Inferior parietal cortex (tissue), 1 donor: Measurements from ENCODE around the gene EML1.
A peak's percentile ranks its signal among the peaks of the same experiment; 100 is the strongest.

Experiments
- DNase-seq: peaks from one replicate; pipeline ENCODE4 v3.0.0-alpha.2; 2016; ENCODE audit errors: extremely low spot score

The EML1 gene

DNA sequence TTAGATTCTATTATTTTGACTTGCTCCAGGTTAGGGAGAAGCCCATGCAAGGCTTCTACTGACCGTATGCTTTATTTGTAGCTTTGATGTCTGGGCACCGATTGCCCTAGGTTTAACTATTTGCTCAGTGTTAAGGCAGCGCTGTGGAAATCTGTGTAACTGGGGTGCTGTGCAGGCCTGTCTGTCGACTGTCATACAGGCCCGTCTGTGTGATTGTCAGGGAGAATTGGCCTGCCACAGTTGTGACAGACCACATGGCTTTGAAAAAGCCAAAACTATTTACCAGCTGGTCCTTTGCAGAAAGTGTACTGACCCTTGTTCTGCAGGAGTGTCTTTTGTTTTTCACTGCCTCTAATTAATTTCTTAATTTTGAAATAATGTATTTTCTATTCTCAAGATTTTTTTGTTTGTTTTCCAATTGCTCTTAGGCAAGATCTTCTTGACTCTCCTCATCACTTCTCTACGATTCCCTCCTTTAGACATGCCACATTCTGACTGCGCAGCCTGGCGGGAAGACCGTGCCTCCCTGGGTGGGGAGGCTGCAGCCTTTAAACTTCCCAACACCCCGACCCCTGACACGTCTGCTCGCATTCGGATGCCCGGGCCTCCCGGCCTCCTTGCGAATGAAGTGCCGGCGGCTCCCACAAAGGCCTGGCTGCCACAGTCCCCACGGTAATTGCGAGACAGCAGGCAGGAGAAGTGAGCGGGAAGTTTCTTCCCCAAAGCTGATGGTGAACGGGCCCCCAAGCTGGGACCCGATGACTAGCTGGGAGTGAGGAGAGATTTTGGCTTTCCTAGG is 173.0 kb downstream of the EML1 start:
- DNase-seq = no peak

- DNase-seq = no peak
Measured at GRCh38 chr14:99966912-99967311, 173.7 kb downstream of the EML1 start.

GRCh38 chr14:99968191-99968920 is 175.1 kb downstream of the EML1 start:
- DNase-seq = no peak

DNA sequence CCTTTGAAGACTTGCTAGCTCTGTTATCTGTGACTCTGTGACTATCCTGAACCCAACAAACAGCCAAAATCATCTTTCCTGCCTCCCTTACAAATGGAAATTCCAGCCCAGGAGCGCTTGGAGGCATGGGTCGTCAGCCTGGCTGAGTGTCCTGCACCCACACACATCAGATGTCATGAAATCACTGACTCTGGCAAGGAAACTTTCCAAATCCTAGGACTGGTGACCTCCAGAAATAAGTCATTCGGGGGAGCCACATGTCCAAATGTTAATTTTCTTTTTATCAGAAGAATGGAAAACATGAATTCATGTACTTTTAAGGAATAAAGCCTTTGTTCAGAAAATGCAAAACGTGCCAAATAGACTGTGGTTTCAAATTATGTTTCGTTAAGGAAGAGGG is 175.7 kb downstream of the EML1 start:
- no peak for DNase-seq

DNA sequence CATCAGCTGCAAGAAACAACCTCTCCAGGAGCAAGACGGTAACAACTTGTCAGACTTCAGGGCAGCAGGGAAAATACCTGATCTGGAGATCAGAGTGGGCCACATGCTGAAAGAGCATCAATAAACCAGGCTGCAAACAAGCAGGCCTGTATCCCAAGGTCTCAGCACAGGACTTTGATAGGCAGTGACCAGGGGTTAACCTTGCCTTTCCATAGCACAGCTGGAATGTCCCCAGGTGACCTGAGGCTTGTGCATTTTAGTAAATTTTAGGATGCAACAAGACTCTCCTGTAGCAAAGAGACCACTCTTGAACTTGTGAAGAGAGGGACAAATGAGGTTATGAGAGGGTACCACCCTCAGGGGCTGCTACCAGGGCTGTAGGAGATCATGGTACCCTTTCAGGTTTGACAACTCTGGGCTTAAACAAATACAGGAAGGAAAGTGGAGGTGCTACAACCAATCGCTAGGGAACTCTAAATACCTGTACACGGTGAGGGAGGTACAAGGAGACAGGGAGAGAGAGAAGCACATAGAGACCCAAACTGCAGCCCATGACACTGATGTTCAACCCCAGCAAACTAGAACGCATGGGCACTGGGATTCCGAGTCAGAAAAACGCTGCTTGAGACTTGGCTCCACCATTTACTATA is 176.6 kb downstream of the EML1 start:
- no peak for DNase-seq

- DNase-seq = peak; percentile 63
Measured at GRCh38 chr14:99971087-99971940, 178.1 kb downstream of the EML1 start.

GRCh38 chr14:99971941-99972747 is 178.9 kb downstream of the EML1 start:
- DNase-seq = no peak

- no peak for DNase-seq
Measured at GRCh38 chr14:99972748-99973466, 179.7 kb downstream of the EML1 start.

DNA sequence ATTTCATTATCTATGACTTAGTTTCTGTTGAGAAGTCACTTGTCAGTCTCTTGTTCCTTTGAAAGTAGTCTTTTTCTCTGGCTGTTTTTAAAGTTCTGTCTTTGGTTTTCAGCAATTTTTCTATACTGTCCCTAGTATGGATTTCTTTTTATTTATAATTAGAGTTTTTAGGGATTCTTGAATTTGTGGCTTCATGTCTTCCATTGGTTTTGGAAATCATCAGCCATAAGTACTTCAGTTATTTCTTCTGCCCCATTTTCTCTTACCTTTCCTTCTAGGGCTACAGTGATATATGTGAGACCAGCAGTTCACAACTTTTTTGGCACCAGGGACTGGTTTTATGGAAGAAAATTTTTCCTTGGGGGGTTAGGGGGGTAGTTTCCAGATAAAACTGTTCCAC is 182.0 kb downstream of the EML1 start:
- no peak for DNase-seq

DNA sequence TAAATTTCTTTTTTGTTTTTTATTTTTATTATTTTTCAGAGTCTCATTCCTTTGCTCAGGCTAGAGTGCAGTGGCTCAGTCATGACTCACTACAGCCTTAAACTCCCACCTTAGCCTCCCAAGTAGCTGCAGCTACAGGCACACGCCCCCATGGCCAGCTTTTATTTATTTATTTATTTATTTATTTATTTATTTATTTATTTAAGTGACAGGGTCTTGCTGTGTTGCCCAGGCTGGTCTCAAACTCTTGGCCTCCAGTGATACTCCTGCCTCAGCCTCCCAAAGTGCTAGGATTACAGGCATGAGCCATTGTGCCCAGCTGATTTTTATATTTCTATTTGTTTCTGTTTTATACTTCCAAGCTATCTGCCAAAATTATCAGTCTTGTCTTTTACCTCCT is 182.8 kb downstream of the EML1 start:
- DNase-seq = no peak

DNA sequence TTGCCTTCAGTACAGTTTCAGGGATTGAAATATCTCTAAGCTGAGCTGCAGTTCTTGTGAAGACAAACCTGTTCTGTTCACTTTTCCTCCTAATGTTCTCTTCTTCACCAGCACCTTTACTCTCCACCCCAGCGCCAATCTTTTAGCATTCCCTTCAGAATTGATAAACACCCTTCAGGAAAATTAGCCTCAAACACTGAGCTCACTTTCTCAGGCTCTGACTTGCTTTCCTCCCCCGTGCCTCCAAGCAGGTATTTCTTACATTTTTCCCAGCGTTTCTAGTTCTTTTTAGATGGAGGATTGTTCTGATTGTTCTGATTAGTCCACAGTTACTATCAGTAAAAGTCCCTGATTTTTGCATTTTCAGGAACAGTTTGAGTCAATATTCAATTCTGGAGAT is 183.5 kb downstream of the EML1 start:
- DNase-seq = no peak

DNA sequence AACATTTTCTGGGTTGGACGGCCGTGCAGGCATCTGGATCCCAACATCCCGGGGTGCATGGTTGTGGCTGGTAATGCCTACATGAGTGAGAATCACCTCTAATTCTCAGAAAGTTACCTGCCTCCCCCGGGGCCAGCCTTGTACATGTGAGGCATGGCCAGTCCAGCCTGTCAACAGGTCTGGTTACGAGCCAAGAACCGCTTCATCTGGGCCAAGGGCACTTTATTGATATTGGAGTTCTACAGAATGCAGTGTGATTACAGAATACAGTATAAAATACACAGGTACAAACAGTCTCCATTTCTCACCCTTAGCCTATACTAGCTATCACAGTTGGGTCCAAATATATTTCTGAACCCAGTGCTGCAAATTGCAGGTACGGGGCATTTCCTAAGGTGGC is 187.1 kb downstream of the EML1 start:
- no peak for DNase-seq

- DNase-seq = no peak
Measured at GRCh38 chr14:99981806-99982205, 188.6 kb downstream of the EML1 start.

DNA sequence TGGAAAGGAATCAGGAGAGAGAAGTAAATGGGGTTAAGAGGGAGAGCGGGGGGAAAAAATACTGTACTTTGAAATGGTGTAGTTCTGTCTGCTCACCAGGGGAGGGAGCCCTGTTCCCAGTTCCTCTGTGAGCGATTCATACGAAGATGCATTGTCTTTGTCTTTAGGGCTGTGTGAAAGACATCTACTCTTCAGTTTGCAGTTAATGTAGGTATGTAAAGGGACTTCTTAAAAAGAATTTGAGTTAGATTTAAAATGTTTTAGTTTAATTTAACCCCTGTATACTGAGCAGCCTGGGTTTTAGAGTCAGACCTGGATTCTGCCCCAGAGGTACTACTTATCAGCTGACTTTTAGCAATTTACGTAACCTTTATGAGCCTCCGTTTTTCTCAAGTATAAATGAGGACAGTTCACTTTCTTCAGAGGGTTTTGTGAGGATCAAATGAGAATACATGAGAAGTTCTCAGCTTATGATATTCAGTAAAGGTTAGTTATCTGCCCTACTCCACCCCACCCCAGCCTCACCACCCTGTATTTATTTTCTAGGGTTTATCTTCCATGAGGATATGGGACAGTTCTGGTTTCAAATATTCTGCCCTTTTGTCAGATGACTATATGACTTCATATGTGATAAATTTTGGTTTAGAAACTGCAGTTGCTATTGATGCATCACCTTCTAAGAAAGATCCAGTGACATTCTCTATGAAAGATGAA is 189.5 kb downstream of the EML1 start:
- DNase-seq = peak; percentile 82

DNA sequence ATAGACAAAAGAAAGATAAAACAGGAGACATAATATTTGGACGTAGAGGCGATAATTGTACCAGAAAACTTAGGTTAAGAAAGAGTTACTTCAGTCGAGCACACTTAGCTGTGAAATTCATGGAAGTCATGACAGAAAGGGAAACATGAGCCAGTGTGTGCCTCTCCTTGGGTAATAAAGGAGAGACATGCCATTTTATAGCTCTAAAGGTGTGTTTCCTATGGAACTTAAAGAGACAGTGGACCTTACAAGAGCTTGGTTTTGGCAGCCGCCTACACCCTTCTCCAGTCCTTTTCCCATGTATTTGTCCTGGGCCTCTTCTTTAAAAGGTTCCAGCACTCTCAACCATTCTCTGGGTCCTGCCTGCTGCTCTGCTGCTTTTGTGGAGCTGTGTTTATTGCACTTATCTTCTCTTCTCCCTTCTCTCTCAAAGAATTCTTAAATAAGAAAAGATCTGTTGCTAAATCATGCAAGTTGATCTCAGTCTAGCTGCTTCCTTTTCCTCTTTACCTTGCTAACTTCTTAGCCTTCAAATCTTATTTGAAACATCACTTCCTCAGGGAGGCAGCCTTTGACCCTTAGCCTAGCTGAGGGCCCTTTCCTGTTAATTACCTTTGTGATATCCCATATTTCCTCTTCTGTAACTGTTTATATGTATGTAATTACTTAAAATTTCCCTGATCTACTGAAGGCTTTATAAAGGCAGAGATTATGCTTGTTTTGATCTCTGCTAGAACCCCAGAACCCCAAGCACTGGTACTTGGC is 190.2 kb downstream of the EML1 start:
- DNase-seq = no peak

GRCh38 chr14:99984036-99984435 is 190.8 kb downstream of the EML1 start:
- DNase-seq = no peak

DNA sequence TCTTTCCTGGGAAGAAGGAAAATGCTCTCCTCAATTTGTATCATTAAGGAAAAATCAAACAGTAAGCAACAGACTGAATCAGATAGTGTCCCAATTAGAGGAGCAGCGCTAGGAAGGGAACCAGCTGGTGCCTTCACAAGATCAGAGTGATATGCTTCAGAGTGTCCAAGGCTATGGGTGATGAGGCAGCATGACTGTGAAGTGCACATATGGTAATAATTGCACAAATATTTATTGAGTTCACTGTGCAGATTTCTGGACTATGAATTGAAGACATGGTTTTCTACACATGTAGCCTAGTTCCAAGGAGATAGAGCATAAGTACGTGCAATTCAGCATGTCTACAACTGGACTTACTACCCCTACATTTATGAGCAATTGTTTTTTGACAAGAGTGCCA is 193.2 kb downstream of the EML1 start:
- DNase-seq = no peak

DNA sequence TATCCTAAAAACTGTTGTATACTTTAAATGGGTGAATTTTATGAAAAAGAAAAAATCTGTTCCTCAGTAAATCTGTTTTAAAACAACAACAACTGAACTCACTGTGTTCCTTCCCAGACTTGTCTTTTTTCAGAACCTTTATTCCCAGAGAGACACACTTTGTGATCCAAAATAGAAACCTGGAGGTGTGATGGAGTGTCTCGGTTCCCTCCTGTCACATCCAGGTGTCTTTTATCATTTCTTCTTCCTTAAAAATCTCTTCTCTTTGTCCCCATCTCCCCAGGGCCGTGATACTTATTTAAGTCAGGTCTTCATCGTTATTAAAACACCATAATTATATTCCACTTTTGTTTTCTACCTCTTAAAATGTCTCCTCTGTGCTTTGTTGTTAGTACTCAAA is 195.8 kb downstream of the EML1 start:
- no peak for DNase-seq
